Hepatocyte (in vitro differentiated cells): Measurements from ENCODE around the gene IGLON5. TPM values are rescaled to one million over a fixed set of nuclear protein-coding genes. Genes with fewer than 3 reads are reported as not detected.

Experiments used
- DNase-seq: peaks from one replicate; pipeline ENCODE4 v3.0.0-alpha.2; 2016; ENCODE audit warnings: low spot score
- H2AFZ ChIP-seq: fragments of 200-600 bp; sonication (generic); 2 replicates; pipeline ENCODE4 v1.6.0; 2016; ENCODE audit warnings: antibody characterized with exemption, mild to moderate bottlenecking
- H3K27ac ChIP-seq: fragments of 200-600 bp; sonication (generic); 2 replicates; pipeline ENCODE4 v1.5.1; 2016; ENCODE audit warnings: mild to moderate bottlenecking
- H3K27me3 ChIP-seq: fragments of 200-600 bp; sonication (generic); 2 replicates; pipeline ENCODE4 v1.6.1; 2016
- H3K36me3 ChIP-seq: fragments of 200-600 bp; sonication (generic); replicated peaks from 2 replicates; pipeline ENCODE4 v1.5.1; 2016; ENCODE audit warnings: low read depth; ENCODE audit not compliant: insufficient read depth
- H3K4me1 ChIP-seq: fragments of 200-600 bp; sonication (generic); 2 replicates; pipeline ENCODE4 v1.5.1; 2016; ENCODE audit warnings: mild to moderate bottlenecking, moderate library complexity; ENCODE audit not compliant: insufficient read depth
- H3K4me2 ChIP-seq: fragments of 200-600 bp; sonication (generic); 2 replicates; pipeline ENCODE4 v1.6.0; 2016
- H3K4me3 ChIP-seq: fragments of 200-600 bp; sonication (generic); 2 replicates; pipeline ENCODE4 v1.5.1; 2016; ENCODE audit warnings: mild to moderate bottlenecking
- H3K79me2 ChIP-seq: fragments of 200-600 bp; sonication (generic); 2 replicates; pipeline ENCODE4 v1.6.0; 2017; ENCODE audit warnings: mild to moderate bottlenecking
- H3K9me2 ChIP-seq: fragments of 200-600 bp; sonication (generic); replicated peaks from 2 replicates; pipeline ENCODE4 v1.6.0; 2017; ENCODE audit warnings: mild to moderate bottlenecking; ENCODE audit not compliant: insufficient read depth
- H3K9me3 ChIP-seq: fragments of 200-600 bp; sonication (generic); 2 replicates; pipeline ENCODE4 v1.5.1; 2016; ENCODE audit warnings: low read depth, mild to moderate bottlenecking
- H4K20me1 ChIP-seq: fragments of 200-600 bp; sonication (generic); 2 replicates; pipeline ENCODE4 v1.6.0; 2016; ENCODE audit warnings: mild to moderate bottlenecking; ENCODE audit not compliant: insufficient read depth, poor library complexity, severe bottlenecking
- EZH2 ChIP-seq: fragments of 200-600 bp; sonication (generic); IDR thresholded peaks from 2 replicates; pipeline ENCODE4 v1.6.1; 2016; ENCODE audit warnings: antibody characterized with exemption, mild to moderate bottlenecking, borderline replicate concordance
- EZH2phosphoT487 ChIP-seq: fragments of 200-600 bp; sonication (generic); IDR thresholded peaks from one replicate; pipeline ENCODE4 v1.6.1; 2018; ENCODE audit warnings: antibody characterized with exemption, mild to moderate bottlenecking, low read depth, moderate library complexity; ENCODE audit not compliant: unreplicated experiment, severe bottlenecking
- WGBS: methylation state at CpG from one replicate; pipeline ENCODE4 v1.1.6; 2016; ENCODE audit warnings: low lambda C conversion rate; ENCODE audit errors: missing lambda C conversion rate; 5-methylcytosine and 5-hydroxymethylcytosine counted together
- polyA plus RNA-seq: library from polyadenylated mRNA; unstranded; fragments of >200 nt; fragmentation: Nextera tagmentation; extraction: Ambion mirVana; gene quantifications from 2 replicates; pipeline ENCODE4 v1.2.1, GENCODE V29; 2016
- total RNA-seq: library from RNA; depleted of rRNA; stranded (reverse); fragments of >200 nt; gene quantifications from 2 replicates; pipeline ENCODE4 v1.2.3, GENCODE V29; 2014
- TF ChIP-seq, protein P1 (sequence below): fragments of 200-600 bp; sonication (generic); IDR thresholded peaks from 2 replicates; pipeline ENCODE4 v1.5.1; 2016; ENCODE audit warnings: antibody characterized with exemption, mild to moderate bottlenecking; ENCODE audit not compliant: poor library complexity

The IGLON5 gene
- total and polyA plus RNA-seq, 2 experiments from 2014 or later: 2.4 to 5.0 TPM

GRCh38 chr19:51321799-51322198 lies 10.4 kb downstream of the IGLON5 start:
- H2AFZ ChIP-seq: no peak overlapping the region
- H3K79me2 ChIP-seq: no peaks in the 10 kb centered on the region
- TF ChIP-seq EZH2phosphoT487: no peak
- TF ChIP-seq EZH2: no peak
- H3K4me2 ChIP-seq: no peak overlapping the region
- no peaks in the 10 kb centered on the region for H3K9me2 ChIP-seq
- no peak overlapping the region for H3K27ac ChIP-seq
- H3K9me3 ChIP-seq: no peaks in the 10 kb centered on the region
- DNase-seq: no peak
- H4K20me1 ChIP-seq: no peaks in the 10 kb centered on the region
- no peaks in the 10 kb centered on the region for H3K4me1 ChIP-seq
- no peaks in the 10 kb centered on the region for H3K36me3 ChIP-seq
- WGBS: 91% methylated on average over 14 of the region's 14 CpGs
- H3K27me3 ChIP-seq: no peaks in the 10 kb centered on the region
- H3K4me3 ChIP-seq: no peak overlapping the region

DNA sequence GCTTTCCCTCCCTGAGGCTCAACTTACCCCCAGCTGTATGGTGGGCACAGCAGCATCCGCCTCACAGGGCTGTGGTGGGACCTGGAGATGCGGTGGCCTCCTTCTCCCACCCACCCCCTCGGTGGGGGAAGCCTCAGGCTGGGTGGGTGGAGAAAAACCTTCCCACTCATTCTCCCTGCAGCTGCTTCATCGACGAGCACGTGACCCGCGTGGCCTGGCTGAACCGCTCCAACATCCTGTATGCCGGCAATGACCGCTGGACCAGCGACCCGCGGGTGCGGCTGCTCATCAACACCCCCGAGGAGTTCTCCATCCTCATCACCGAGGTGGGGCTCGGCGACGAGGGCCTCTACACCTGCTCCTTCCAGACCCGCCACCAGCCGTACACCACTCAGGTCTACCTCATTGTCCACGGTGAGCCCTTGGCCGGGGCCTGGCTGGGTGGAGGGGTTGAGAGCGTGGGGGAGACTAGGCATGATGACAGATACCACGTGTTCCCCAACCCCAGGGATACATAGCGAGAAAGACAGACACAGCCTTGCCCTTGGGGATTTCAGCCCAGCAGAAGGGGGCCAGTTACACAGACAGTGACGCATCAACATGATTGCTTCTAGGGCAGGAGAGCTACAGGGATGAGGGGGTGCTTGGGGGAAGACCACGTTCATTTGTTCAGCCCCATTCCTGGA lies 12.2 kb downstream of the IGLON5 start:
- WGBS: 92% methylated on average over 29 of the region's 29 CpGs
- H3K27ac ChIP-seq: no peak overlapping the region
- no peaks in the 10 kb centered on the region for H3K4me1 ChIP-seq
- no peak for DNase-seq
- no peaks in the 10 kb centered on the region for H4K20me1 ChIP-seq
- H3K79me2 ChIP-seq: no peaks in the 10 kb centered on the region
- TF ChIP-seq EZH2: no peak
- TF ChIP-seq EZH2phosphoT487: no peak
- TF ChIP-seq, protein P1, sequence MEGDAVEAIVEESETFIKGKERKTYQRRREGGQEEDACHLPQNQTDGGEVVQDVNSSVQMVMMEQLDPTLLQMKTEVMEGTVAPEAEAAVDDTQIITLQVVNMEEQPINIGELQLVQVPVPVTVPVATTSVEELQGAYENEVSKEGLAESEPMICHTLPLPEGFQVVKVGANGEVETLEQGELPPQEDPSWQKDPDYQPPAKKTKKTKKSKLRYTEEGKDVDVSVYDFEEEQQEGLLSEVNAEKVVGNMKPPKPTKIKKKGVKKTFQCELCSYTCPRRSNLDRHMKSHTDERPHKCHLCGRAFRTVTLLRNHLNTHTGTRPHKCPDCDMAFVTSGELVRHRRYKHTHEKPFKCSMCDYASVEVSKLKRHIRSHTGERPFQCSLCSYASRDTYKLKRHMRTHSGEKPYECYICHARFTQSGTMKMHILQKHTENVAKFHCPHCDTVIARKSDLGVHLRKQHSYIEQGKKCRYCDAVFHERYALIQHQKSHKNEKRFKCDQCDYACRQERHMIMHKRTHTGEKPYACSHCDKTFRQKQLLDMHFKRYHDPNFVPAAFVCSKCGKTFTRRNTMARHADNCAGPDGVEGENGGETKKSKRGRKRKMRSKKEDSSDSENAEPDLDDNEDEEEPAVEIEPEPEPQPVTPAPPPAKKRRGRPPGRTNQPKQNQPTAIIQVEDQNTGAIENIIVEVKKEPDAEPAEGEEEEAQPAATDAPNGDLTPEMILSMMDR: no peak
- no peaks in the 10 kb centered on the region for H3K27me3 ChIP-seq
- no peak overlapping the region for H3K4me2 ChIP-seq
- H3K4me3 ChIP-seq: no peak overlapping the region
- no peaks in the 10 kb centered on the region for H3K36me3 ChIP-seq
- no peaks in the 10 kb centered on the region for H3K9me3 ChIP-seq
- H3K9me2 ChIP-seq: no peaks in the 10 kb centered on the region
- H2AFZ ChIP-seq: no peak overlapping the region

GRCh38 chr19:51324167-51324481 lies 12.7 kb downstream of the IGLON5 start:
- no peaks in the 10 kb centered on the region for H3K27me3 ChIP-seq
- H3K36me3 ChIP-seq: no peaks in the 10 kb centered on the region
- no peaks in the 10 kb centered on the region for H4K20me1 ChIP-seq
- H3K4me1 ChIP-seq: no peaks in the 10 kb centered on the region
- H3K4me2 ChIP-seq: no peak overlapping the region
- TF ChIP-seq, protein P1: no peak
- TF ChIP-seq EZH2phosphoT487 (no peak), EZH2 (no peak)
- DNase-seq: no peak
- no peaks in the 10 kb centered on the region for H3K9me2 ChIP-seq
- no peak overlapping the region for H3K27ac ChIP-seq
- WGBS: 93% methylated on average over 6 of the region's 6 CpGs
- no peak overlapping the region for H3K4me3 ChIP-seq
- H2AFZ ChIP-seq: no peak overlapping the region
- H3K9me3 ChIP-seq: no peaks in the 10 kb centered on the region
- no peaks in the 10 kb centered on the region for H3K79me2 ChIP-seq

DNA sequence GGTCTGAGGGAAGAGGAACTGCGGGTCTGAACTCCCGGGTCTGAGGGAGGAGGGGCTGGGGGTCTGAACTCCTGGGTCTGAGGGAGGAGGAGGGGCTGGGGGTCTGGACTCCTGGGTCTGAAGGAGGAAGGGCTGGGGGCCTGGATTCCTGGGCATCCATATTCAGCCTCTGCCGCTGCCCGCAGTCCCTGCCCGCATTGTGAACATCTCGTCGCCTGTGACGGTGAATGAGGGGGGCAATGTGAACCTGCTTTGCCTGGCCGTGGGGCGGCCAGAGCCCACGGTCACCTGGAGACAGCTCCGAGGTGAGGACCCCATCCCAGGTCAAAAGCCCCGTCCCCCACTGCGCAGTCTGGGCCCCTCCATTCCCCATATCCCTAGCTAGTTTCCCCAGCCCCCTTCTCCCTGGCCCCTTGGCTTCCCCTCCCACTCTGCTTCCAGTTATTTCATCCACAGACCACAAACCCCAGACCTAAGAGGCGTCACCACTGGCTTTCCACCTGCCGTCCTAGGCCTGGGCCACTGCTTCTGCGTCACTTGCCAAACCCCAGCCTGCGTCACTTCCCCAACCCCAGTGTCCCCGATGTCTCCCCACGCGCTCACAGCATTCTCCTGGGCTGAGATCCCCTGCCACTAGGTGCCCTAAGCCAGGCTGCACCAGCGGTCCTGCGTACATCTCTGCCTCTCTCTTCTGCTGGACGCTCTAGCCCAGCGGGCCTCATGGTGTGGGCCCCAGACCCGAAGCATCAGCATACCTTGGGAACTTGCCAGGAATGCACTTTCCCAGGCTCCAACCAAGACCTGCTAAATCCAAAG lies 13.9 kb downstream of the IGLON5 start:
- H3K4me1 ChIP-seq: no peaks in the 10 kb centered on the region

More for the DNA sequence above, 13.9 kb downstream of the IGLON5 start:
- Histone ChIP-seq H3K79me2 (no peaks in the 10 kb centered on the region), H3K4me3 (no peak overlapping the region), H3K27ac (no peak overlapping the region), H3K27me3 (no peaks in the 10 kb centered on the region), H3K9me2 (no peaks in the 10 kb centered on the region), H3K9me3 (no peaks in the 10 kb centered on the region), H3K36me3 (no peaks in the 10 kb centered on the region), H3K4me2 (no peak overlapping the region), H2AFZ (no peak overlapping the region), H4K20me1 (no peaks in the 10 kb centered on the region)
- 94% methylated on average over 12 of the region's 26 CpGs for WGBS
- TF ChIP-seq, protein P1: no peak
- TF ChIP-seq EZH2phosphoT487 (no peak), EZH2 (no peak)
- no peak for DNase-seq
